GM12874 (cell line): ENCODE measurements around the gene USF1.

Experiments used
- TF ChIP-seq, protein P1 (sequence below): IDR thresholded peaks from 2 replicates; pipeline ENCODE4 v1.5.1; 2011; ENCODE audit warnings: low read depth, mild to moderate bottlenecking, control low read depth, low read length, moderate library complexity; ENCODE audit not compliant: insufficient read depth

USF1 gene

DNA sequence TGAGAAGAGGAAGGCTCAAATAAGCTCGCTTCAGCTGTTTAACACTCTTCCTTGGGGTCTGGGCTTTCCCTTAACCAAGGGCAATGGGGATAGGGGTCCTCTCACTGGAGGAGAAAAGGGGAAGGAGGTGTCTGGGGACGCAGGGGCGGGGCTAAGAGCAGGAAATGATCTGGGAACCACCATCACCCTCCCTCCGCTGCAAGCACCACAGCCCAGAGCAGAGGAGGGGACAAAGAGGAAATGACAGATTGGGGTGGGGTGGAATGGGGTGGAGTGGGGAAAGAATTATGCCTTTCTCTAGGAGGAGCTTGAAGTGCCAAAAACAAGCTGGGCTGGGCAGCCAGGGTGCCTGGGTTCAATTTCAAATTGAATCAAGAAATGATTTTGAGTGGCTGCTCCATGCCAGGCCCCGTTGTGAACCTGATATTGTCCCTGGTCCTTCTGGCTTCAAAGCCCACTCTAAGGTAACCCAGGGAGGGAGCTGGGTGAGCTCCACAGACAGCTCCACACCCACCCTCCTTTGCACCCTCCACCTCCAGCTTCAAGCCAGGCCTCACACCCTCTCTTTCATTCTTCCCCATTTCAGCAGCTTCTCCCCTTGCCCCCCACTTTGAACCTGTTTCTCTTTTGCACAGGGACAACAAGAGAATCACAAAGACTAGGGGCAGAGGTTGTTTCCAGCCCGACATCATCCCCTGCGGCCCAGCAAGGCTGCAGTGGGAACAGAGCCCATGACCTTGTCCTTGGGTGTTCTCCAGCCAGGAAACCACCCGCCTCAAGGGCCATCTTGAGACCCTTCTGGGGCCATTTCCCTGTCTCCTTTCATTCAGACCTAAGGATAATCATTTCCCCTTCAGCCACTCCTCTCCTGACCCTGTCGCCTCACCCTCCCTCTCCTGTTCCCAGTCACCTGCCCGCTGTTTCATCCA lies 22.8 kb upstream of the USF1 start:
- TF ChIP-seq, protein P1, sequence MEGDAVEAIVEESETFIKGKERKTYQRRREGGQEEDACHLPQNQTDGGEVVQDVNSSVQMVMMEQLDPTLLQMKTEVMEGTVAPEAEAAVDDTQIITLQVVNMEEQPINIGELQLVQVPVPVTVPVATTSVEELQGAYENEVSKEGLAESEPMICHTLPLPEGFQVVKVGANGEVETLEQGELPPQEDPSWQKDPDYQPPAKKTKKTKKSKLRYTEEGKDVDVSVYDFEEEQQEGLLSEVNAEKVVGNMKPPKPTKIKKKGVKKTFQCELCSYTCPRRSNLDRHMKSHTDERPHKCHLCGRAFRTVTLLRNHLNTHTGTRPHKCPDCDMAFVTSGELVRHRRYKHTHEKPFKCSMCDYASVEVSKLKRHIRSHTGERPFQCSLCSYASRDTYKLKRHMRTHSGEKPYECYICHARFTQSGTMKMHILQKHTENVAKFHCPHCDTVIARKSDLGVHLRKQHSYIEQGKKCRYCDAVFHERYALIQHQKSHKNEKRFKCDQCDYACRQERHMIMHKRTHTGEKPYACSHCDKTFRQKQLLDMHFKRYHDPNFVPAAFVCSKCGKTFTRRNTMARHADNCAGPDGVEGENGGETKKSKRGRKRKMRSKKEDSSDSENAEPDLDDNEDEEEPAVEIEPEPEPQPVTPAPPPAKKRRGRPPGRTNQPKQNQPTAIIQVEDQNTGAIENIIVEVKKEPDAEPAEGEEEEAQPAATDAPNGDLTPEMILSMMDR: no peak

DNA sequence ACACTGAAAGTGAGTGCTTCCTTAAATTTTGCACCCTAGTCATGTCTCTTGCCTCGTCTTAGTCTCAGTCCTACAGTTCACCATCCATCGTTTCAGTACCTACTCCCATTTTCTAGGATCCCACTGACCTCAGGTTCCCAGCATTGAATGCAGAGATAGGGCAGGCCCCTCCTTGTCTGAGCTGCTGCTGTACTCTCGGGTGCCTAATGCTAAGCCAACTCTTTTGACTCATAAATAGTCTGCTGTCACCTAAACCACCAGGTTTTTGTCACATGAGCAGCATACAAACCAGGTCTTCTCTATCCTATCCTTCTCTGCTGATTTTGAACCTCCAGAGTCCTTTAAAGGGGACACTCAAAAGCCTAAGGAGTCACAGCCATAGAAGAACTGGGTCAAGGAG lies 20.9 kb upstream of the USF1 start:
- TF ChIP-seq, protein P1: no peak

DNA sequence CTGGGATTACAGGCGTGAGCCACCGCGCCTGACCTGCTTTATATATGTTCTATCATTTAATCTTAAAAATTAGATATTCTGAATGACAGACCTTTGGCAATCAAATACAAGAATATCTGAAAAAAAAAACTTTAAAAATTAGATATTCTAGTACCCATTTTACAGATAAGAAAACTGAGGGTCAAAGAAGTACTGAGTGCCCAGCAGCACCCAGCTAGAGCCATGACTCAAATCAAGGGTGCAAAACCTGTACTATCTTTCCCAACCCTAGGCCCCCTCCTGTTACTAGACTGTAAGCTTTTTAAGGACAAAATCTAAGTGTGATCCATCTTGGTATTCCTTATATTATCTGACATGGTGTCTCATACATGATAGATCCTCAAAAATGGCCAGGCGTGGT lies 15.6 kb upstream of the USF1 start:
- TF ChIP-seq, protein P1: no peak

DNA sequence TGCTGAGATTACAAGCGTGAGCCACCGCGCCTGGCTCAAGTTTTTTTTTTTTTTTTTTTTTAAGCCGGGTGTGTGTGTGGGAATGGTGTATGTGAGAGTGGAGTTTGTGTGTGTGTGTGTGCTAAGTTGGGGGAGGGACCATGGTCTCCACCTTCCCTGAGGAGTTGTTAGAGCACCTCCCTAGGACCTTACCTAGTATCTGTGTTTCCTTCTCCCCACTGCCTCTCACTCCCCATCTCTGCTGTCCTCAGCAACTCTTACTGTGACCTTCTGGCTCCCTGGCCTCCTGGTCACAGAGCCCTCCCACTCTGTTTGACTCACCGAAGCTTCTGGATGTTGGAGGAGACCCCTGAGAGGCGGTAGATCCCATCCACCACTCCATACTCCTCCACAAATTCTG lies 13.5 kb upstream of the USF1 start:
- TF ChIP-seq, protein P1: no peak

DNA sequence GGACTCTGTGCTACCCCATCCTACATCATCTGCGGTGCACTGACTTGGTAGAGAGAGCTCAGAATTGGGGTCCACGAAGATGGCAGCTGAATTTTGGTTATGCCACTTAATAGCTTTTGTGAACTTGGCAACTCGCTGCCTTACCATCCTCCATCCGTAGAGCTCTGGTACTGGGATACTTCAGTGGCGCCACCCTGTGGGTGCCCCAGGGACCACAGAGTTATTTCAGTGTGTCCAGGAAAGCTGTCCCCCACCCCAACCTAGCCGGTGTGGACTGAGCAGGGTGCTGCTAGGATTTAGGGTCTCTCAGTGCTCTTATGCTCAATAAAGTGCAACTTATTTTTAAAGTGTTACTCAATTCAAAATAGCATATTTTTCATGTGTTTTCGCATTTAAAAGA lies 9.0 kb upstream of the USF1 start:
- TF ChIP-seq, protein P1: no peak

DNA sequence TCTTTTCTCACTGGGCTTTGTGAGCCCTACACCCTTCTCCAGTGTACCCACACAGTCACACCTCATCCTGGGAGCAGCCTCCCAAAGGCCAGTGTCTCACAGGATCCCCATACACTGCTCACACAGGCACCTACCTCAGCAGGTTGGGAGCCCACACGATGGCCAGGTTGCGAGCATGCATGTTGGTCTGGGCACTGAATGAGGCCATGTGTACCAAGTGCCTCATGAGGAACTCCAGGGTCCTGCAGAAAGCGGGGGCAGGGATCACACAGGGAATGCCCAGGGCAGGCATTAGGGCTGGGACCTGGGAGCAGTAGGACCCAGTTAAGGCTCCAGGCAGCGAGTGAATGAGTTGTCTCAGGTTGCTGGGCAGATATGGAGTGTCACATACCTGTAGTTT lies 8.5 kb upstream of the USF1 start:
- TF ChIP-seq, protein P1: no peak

DNA sequence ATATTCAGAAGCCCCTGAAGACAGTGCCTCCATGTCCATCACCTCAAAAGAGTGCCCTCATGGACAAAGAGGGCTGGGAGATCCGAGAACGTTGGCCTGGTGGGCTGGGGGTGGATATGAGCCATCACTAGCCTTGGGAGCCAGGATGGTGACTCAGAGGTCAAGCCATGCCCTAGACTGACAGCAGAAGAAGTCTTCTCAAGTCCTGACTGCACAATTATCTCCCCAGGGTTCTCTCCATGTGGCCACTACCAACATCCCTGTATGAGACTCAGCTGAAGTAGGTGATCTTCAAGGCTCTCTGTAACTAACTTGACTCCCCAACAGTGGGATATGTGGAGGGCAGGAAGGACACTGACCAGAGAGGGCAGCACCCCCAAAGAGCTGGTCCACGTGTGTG lies 7.1 kb upstream of the USF1 start:
- TF ChIP-seq, protein P1: no peak
